Coronary artery (tissue), 2 donors: Measurements from ENCODE around the gene SHANK1.

Source experiments
- DNase-seq: peaks from one replicate; pipeline ENCODE4 v3.0.0-alpha.2; 2017; ENCODE audit warnings: low spot score
- H3K27ac ChIP-seq, 2 donors: fragments of 200-600 bp; sonication (generic); one replicate each; pipeline ENCODE4 v1.5.1; 2016 to 2019
- H3K4me3 ChIP-seq: fragments of 200-600 bp; sonication (generic); 2 replicates; pipeline ENCODE4 v1.5.1; 2016; ENCODE audit warnings: mild to moderate bottlenecking, moderate library complexity
- CTCF ChIP-seq: fragments of 200-600 bp; sonication (generic); IDR thresholded peaks from one replicate; pipeline ENCODE4 v1.5.1; 2019; ENCODE audit warnings: antibody characterized with exemption

The SHANK1 gene

GRCh38 chr19:50646074-50646807 is 73.4 kb downstream of the SHANK1 start:
- no peak overlapping the region for H3K4me3 ChIP-seq
- no peak overlapping the region for H3K27ac ChIP-seq
- TF ChIP-seq CTCF = no peak
- no peak for DNase-seq

- H3K27ac ChIP-seq = no peak overlapping the region
- TF ChIP-seq CTCF = no peak
Measured at GRCh38 chr19:50645107-50645506, 74.5 kb downstream of the SHANK1 start.

GRCh38 chr19:50644315-50644915 is 75.2 kb downstream of the SHANK1 start:
- no peak overlapping the region for H3K4me3 ChIP-seq
- no peak for DNase-seq
- H3K27ac ChIP-seq = no peak overlapping the region
- TF ChIP-seq CTCF = no peak

More at GRCh38 chr19:50645107-50645506, 74.5 kb downstream of the SHANK1 start:
- no peak for DNase-seq
- H3K4me3 ChIP-seq = no peak overlapping the region

- DNase-seq = no peak
- no peak for TF ChIP-seq CTCF
- Histone ChIP-seq H3K4me3 (no peak overlapping the region), H3K27ac (no peak overlapping the region)
Measured at GRCh38 chr19:50640368-50640767, 79.2 kb downstream of the SHANK1 start.

GRCh38 chr19:50639121-50640112 is 80.2 kb downstream of the SHANK1 start, which contains the start of gene SYT3:
Gene SYT3, minus strand, starts transcription at chr19:50639881. Its CDS starts 2,470 bp downstream, at chr19:50637411.
- DNase-seq = no peak
- Histone ChIP-seq H3K4me3 (peak within 1 kb of the TSS; percentile 74), H3K27ac (no peak within 1 kb of the TSS)
- no peak for TF ChIP-seq CTCF

- H3K4me3 ChIP-seq = peak overlapping the region; percentile 74
- no peak for TF ChIP-seq CTCF
- no peak overlapping the region for H3K27ac ChIP-seq
- no peak for DNase-seq
Measured at GRCh38 chr19:50638600-50638999, 81.0 kb downstream of the SHANK1 start.
